Brain microvascular endothelial cell (primary cell): ENCODE data around the gene SLC19A1.

Experiments
- DNase-seq: peaks from one replicate; pipeline ENCODE4 v3.0.0-alpha.2; 2020
- H3K27ac ChIP-seq: fragments of 250-450 bp; sonication (Bioruptor Pico); 2 replicates; pipeline ENCODE4 v1.5.1; 2020; ENCODE audit warnings: mild to moderate bottlenecking, moderate library complexity
- H3K27me3 ChIP-seq: fragments of 250-450 bp; sonication (Bioruptor Pico); replicated peaks from 2 replicates; pipeline ENCODE4 v1.5.1; 2020; ENCODE audit warnings: mild to moderate bottlenecking
- H3K36me3 ChIP-seq: fragments of 250-450 bp; sonication (Bioruptor Pico); replicated peaks from 2 replicates; pipeline ENCODE4 v1.5.1; 2020; ENCODE audit warnings: mild to moderate bottlenecking
- H3K4me3 ChIP-seq: 2 replicates; pipeline ENCODE4 v1.5.1; 2011; ENCODE audit warnings: low read depth, mild to moderate bottlenecking, control low read depth, low read length, moderate library complexity
- CTCF ChIP-seq: IDR thresholded peaks from 2 replicates; pipeline ENCODE4 v1.5.1; 2011; ENCODE audit warnings: low read depth, mild to moderate bottlenecking, moderate library complexity, low read length, control low read depth, inconsistent platforms; ENCODE audit errors: missing control alignments
- in situ Hi-C: cut with HindIII; loops from 2 replicates; pipeline ENCODE4 v1.10.0; 2017; ENCODE audit warnings: low sequenced_read_pairs, low pct_ligation_motif_present

Gene SLC19A1

GRCh38 chr21:45575304-45575992, 33.2 kb upstream of the SLC19A1 start:
- Histone ChIP-seq H3K36me3 (no peaks in the 10 kb centered on the region), H3K4me3 (no peak overlapping the region), H3K27me3 (no peaks in the 10 kb centered on the region), H3K27ac (no peak overlapping the region)
- TF ChIP-seq CTCF = no peak
- in situ Hi-C loops = no loop called here
- DNase-seq = no peak

- DNase-seq = no peak
- no peak overlapping the region for H3K4me3 ChIP-seq
- no peak overlapping the region for H3K27ac ChIP-seq
- TF ChIP-seq CTCF = no peak
- H3K36me3 ChIP-seq = no peaks in the 10 kb centered on the region
- in situ Hi-C loops = no loop called here
- no peaks in the 10 kb centered on the region for H3K27me3 ChIP-seq
Measured at GRCh38 chr21:45574691-45575090, 32.5 kb upstream of the SLC19A1 start.

GRCh38 chr21:45574081-45574501, 31.9 kb upstream of the SLC19A1 start:
- no peaks in the 10 kb centered on the region for H3K27me3 ChIP-seq
- TF ChIP-seq CTCF = no peak
- in situ Hi-C loops = no loop called here

GRCh38 chr21:45573452-45574035, 31.3 kb upstream of the SLC19A1 start:
- DNase-seq = no peak
- Histone ChIP-seq H3K27ac (peak overlapping the region; percentile 2), H3K4me3 (no peak overlapping the region), H3K36me3 (no peaks in the 10 kb centered on the region), H3K27me3 (no peaks in the 10 kb centered on the region)
- TF ChIP-seq CTCF = no peak
- in situ Hi-C loops = no loop called here

More at GRCh38 chr21:45574081-45574501, 31.9 kb upstream of the SLC19A1 start:
- peak overlapping the region; percentile 2 for H3K27ac ChIP-seq
- no peak overlapping the region for H3K4me3 ChIP-seq
- H3K36me3 ChIP-seq = no peaks in the 10 kb centered on the region
- DNase-seq = no peak

- no peak for DNase-seq
- Histone ChIP-seq H3K27ac (no peak overlapping the region), H3K4me3 (no peak overlapping the region), H3K27me3 (no peaks in the 10 kb centered on the region), H3K36me3 (no peaks in the 10 kb centered on the region)
- in situ Hi-C loops = no loop called here
- no peak for TF ChIP-seq CTCF
Measured at GRCh38 chr21:45572783-45573451, 30.7 kb upstream of the SLC19A1 start.
